DND-41 (cell line): ENCODE measurements around the gene ABCD1.

Experiments
- ATAC-seq: fragments of 200-7000 bp; cut with Tn5 transposase; 3 replicates; pipeline ENCODE4 v1.9.1; 2021; ENCODE audit warnings: low read depth; ENCODE audit not compliant: insufficient read depth
- DNase-seq: peaks from one replicate; pipeline ENCODE4 v3.0.0-alpha.2; 2020
- H2AFZ ChIP-seq: 2 replicates; pipeline ENCODE4 v1.6.0; 2012; ENCODE audit warnings: low read depth, low read length
- H3K27ac ChIP-seq: 2 replicates; pipeline ENCODE4 v1.5.1; 2012; ENCODE audit warnings: low read length, inconsistent platforms
- H3K27me3 ChIP-seq: fragments of 200-600 bp; sonication (generic); 2 replicates; pipeline ENCODE4 v1.6.0; 2012; ENCODE audit warnings: low read length, mild to moderate bottlenecking, inconsistent platforms; ENCODE audit not compliant: insufficient read depth, poor library complexity
- H3K36me3 ChIP-seq: 2 replicates; pipeline ENCODE4 v1.5.1; 2012; ENCODE audit warnings: low read length, inconsistent platforms; ENCODE audit not compliant: insufficient read depth
- H3K4me1 ChIP-seq: 2 replicates; pipeline ENCODE4 v1.5.1; 2012; ENCODE audit warnings: mild to moderate bottlenecking, low read length; ENCODE audit not compliant: insufficient read depth
- H3K4me2 ChIP-seq: 2 replicates; pipeline ENCODE4 v1.6.0; 2012; ENCODE audit warnings: mild to moderate bottlenecking, moderate library complexity, low read length, inconsistent platforms; ENCODE audit not compliant: insufficient read depth
- H3K4me3 ChIP-seq, 2 experiments: fragments of 200-600 bp in 1 of 2; shearing (Covaris generic) in 1 of 2; 2 replicates each; pipeline ENCODE4 v1.5.1; 2012 to 2016; ENCODE audit warnings: inconsistent platforms in 2 of 2, low read length in 2 of 2, mild to moderate bottlenecking in 2 of 2, low read depth in 1 of 2, moderate library complexity in 1 of 2
- H3K79me2 ChIP-seq: 2 replicates; pipeline ENCODE4 v1.6.0; 2012; ENCODE audit warnings: low read length, inconsistent platforms; ENCODE audit not compliant: insufficient read depth
- H3K9ac ChIP-seq: 2 replicates; pipeline ENCODE4 v1.6.0; 2012; ENCODE audit warnings: low read depth, mild to moderate bottlenecking, inconsistent platforms, low read length, moderate library complexity
- H3K9me3 ChIP-seq: 2 replicates; pipeline ENCODE4 v1.5.1; 2012; ENCODE audit warnings: low read length, moderate library complexity, mild to moderate bottlenecking, inconsistent platforms; ENCODE audit not compliant: insufficient read depth, severe bottlenecking
- H4K20me1 ChIP-seq: 2 replicates; pipeline ENCODE4 v1.6.0; 2012; ENCODE audit warnings: low read length; ENCODE audit not compliant: insufficient read depth
- CTCF ChIP-seq: IDR thresholded peaks from 2 replicates; pipeline ENCODE4 v1.5.1; 2012; ENCODE audit warnings: borderline replicate concordance, low read length, moderate library complexity, mild to moderate bottlenecking; ENCODE audit not compliant: poor library complexity, severe bottlenecking; ENCODE audit errors: extremely low read depth
- EZH2 ChIP-seq: IDR thresholded peaks from 3 replicates; pipeline ENCODE4 v1.6.1; 2012; ENCODE audit warnings: borderline replicate concordance, low read depth, mild to moderate bottlenecking, moderate library complexity, low read length, inconsistent platforms; ENCODE audit not compliant: severe bottlenecking

ABCD1 gene

GRCh38 chrX:153700967-153701366 is 23.7 kb upstream of the ABCD1 start:
- no peak overlapping the region for H3K9ac ChIP-seq
- H3K36me3 ChIP-seq: peaks cover 38% of the 10 kb centered on the region
- H2AFZ ChIP-seq: no peak overlapping the region
- DNase-seq (no peak), ATAC-seq (no peak)
- no peaks in the 10 kb centered on the region for H4K20me1 ChIP-seq
- no peak overlapping the region for H3K4me3 ChIP-seq
- H3K27ac ChIP-seq: no peak overlapping the region
- H3K4me2 ChIP-seq: no peak overlapping the region
- H3K9me3 ChIP-seq: no peaks in the 10 kb centered on the region
- TF ChIP-seq CTCF: no peak
- no peak for TF ChIP-seq EZH2
- H3K27me3 ChIP-seq: no peaks in the 10 kb centered on the region
- H3K4me1 ChIP-seq: no peaks in the 10 kb centered on the region
- no peaks in the 10 kb centered on the region for H3K79me2 ChIP-seq

- no peaks in the 10 kb centered on the region for H3K4me1 ChIP-seq
- TF ChIP-seq EZH2: no peak
- no peak for TF ChIP-seq CTCF
- no peak overlapping the region for H3K9ac ChIP-seq
- H3K27me3 ChIP-seq: no peaks in the 10 kb centered on the region
- ATAC-seq: no peak
- H4K20me1 ChIP-seq: no peaks in the 10 kb centered on the region; the same call in 1 of the 2 replicates
- no peaks in the 10 kb centered on the region for H3K79me2 ChIP-seq
- no peak overlapping the region for H3K4me2 ChIP-seq
- H3K27ac ChIP-seq: no peak overlapping the region
- no peaks in the 10 kb centered on the region for H3K9me3 ChIP-seq
- DNase-seq: no peak
- H2AFZ ChIP-seq: no peak overlapping the region
- peaks cover 38% of the 10 kb centered on the region for H3K36me3 ChIP-seq
- no peak overlapping the region for H3K4me3 ChIP-seq
These were observed 22.9 kb upstream of the ABCD1 start for GRCh38 chrX:153701706-153702105.

- Histone ChIP-seq H3K27me3 (no peaks in the 10 kb centered on the region), H3K4me1 (no peaks in the 10 kb centered on the region), H3K4me2 (no peak overlapping the region), H3K27ac (no peak overlapping the region), H3K79me2 (no peaks in the 10 kb centered on the region), H3K9ac (no peak overlapping the region), H4K20me1 (no peaks in the 10 kb centered on the region; the same call in 1 of the 2 replicates), H3K9me3 (no peaks in the 10 kb centered on the region), H3K4me3 (no peak overlapping the region), H3K36me3 (peaks cover 32% of the 10 kb centered on the region), H2AFZ (no peak overlapping the region)
- DNase-seq (no peak), ATAC-seq (no peak)
- TF ChIP-seq CTCF (no peak), EZH2 (no peak)
These were observed 22.2 kb upstream of the ABCD1 start for GRCh38 chrX:153702336-153703035.

- Histone ChIP-seq H3K4me1 (no peaks in the 10 kb centered on the region), H3K9ac (no peak overlapping the region), H3K27ac (no peak overlapping the region), H3K36me3 (peaks cover 36% of the 10 kb centered on the region), H4K20me1 (no peaks in the 10 kb centered on the region; the same call in 1 of the 2 replicates), H3K27me3 (no peaks in the 10 kb centered on the region), H3K79me2 (no peaks in the 10 kb centered on the region), H3K4me3 (no peak overlapping the region), H3K9me3 (no peaks in the 10 kb centered on the region), H2AFZ (no peak overlapping the region), H3K4me2 (no peak overlapping the region)
- no peak for TF ChIP-seq CTCF
- TF ChIP-seq EZH2: no peak
- DNase-seq (no peak), ATAC-seq (no peak)
These were observed 21.7 kb upstream of the ABCD1 start for GRCh38 chrX:153703036-153703370.
